IPS-18a (cell line): ENCODE data around the gene SAPCD2.
A peak's percentile ranks its signal among the peaks of the same experiment; 100 is the strongest.
"Not testable (repeated sequence)": the region's sequence is repeated elsewhere in the genome, so short reads cannot be mapped to it uniquely, and the experiment has no call there.

Experiments
- H3K27ac ChIP-seq: one replicate; pipeline ENCODE4 v1.5.1; 2013; ENCODE audit warnings: low read length
- H3K27me3 ChIP-seq: one replicate; pipeline ENCODE4 v1.6.1; 2013; ENCODE audit warnings: mild to moderate bottlenecking, low read length; ENCODE audit not compliant: control insufficient read depth, insufficient read depth
- H3K36me3 ChIP-seq: one replicate; pipeline ENCODE4 v1.6.1; 2013; ENCODE audit warnings: low read depth, low read length; ENCODE audit not compliant: control insufficient read depth
- H3K4me1 ChIP-seq: one replicate; pipeline ENCODE4 v1.6.1; 2013; ENCODE audit warnings: low read depth, low read length; ENCODE audit not compliant: control insufficient read depth
- H3K4me3 ChIP-seq: one replicate; pipeline ENCODE4 v1.5.1; 2013; ENCODE audit warnings: low read length
- H3K9ac ChIP-seq: one replicate; pipeline ENCODE4 v1.6.1; 2013; ENCODE audit warnings: mild to moderate bottlenecking, low read length, moderate library complexity
- H3K9me3 ChIP-seq: one replicate; pipeline ENCODE4 v1.6.1; 2013; ENCODE audit warnings: low read depth, low read length; ENCODE audit not compliant: control insufficient read depth

SAPCD2 gene

GRCh38 chr9:137070201-137070905 lies at the start of gene SAPCD2:
Gene SAPCD2 (minus strand): TSS chr9:137070557. CDS start chr9:137070460, 97 bp downstream.
- Histone ChIP-seq H3K9ac (no peak within 1 kb of the TSS), H3K4me3 (peak within 1 kb of the TSS; percentile 53), H3K9me3 (no peaks in the 10 kb centered on the region), H3K27me3 (peaks cover 15% of the 10 kb centered on the region), H3K36me3 (no peaks in the 10 kb centered on the region), H3K4me1 (no peaks in the 10 kb centered on the region), H3K27ac (no peak within 1 kb of the TSS)

- H3K36me3 ChIP-seq, H3K9ac ChIP-seq, H3K4me3 ChIP-seq, H3K27ac ChIP-seq, H3K4me1 ChIP-seq, H3K9me3 ChIP-seq: not testable (repeated sequence)
- H3K27me3 ChIP-seq = peaks cover 23% of the 10 kb centered on the region
Observed at GRCh38 chr9:137118092-137118603, 47.8 kb upstream of the SAPCD2 start.

GRCh38 chr9:137117269-137117731 lies 46.9 kb upstream of the SAPCD2 start:
- H3K36me3 ChIP-seq = no peaks in the 10 kb centered on the region
- H3K27me3 ChIP-seq = peaks cover 23% of the 10 kb centered on the region
- no peak overlapping the region for H3K4me3 ChIP-seq
- H3K27ac ChIP-seq = no peak overlapping the region
- H3K9ac ChIP-seq = no peak overlapping the region
- H3K4me1 ChIP-seq = no peaks in the 10 kb centered on the region
- no peaks in the 10 kb centered on the region for H3K9me3 ChIP-seq

GRCh38 chr9:137116728-137117127 lies 46.4 kb upstream of the SAPCD2 start:
- Histone ChIP-seq H3K27ac (no peak overlapping the region), H3K4me1 (no peaks in the 10 kb centered on the region), H3K9me3 (no peaks in the 10 kb centered on the region), H3K9ac (no peak overlapping the region), H3K36me3 (no peaks in the 10 kb centered on the region), H3K4me3 (no peak overlapping the region), H3K27me3 (peaks cover 23% of the 10 kb centered on the region)

- Histone ChIP-seq H3K9ac (no peak overlapping the region), H3K27me3 (peaks cover 23% of the 10 kb centered on the region), H3K27ac (no peak overlapping the region)
Observed at GRCh38 chr9:137116027-137116507, 45.7 kb upstream of the SAPCD2 start.

GRCh38 chr9:137115394-137116026 lies 45.2 kb upstream of the SAPCD2 start:
- no peaks in the 10 kb centered on the region for H3K36me3 ChIP-seq
- no peak overlapping the region for H3K9ac ChIP-seq
- no peaks in the 10 kb centered on the region for H3K4me1 ChIP-seq
- no peaks in the 10 kb centered on the region for H3K9me3 ChIP-seq
- H3K27me3 ChIP-seq = peaks cover 23% of the 10 kb centered on the region
- no peak overlapping the region for H3K27ac ChIP-seq
- H3K4me3 ChIP-seq = no peak overlapping the region

More at GRCh38 chr9:137116027-137116507, 45.7 kb upstream of the SAPCD2 start:
- Histone ChIP-seq H3K4me1 (no peaks in the 10 kb centered on the region), H3K9me3 (no peaks in the 10 kb centered on the region), H3K36me3 (no peaks in the 10 kb centered on the region), H3K4me3 (no peak overlapping the region)

- H3K4me3 ChIP-seq = peak within 1 kb of the TSS; percentile 16
- H3K27ac ChIP-seq = no peak within 1 kb of the TSS
- no peaks in the 10 kb centered on the region for H3K4me1 ChIP-seq
- H3K36me3 ChIP-seq = no peaks in the 10 kb centered on the region
- peaks cover 23% of the 10 kb centered on the region for H3K27me3 ChIP-seq
- H3K9ac ChIP-seq = no peak within 1 kb of the TSS
- no peaks in the 10 kb centered on the region for H3K9me3 ChIP-seq
Observed at GRCh38 chr9:137114613-137115393, 44.4 kb upstream of the SAPCD2 start, which contains the start of gene DPP7. Gene DPP7 (minus strand): TSS chr9:137114733. CDS start chr9:137114713, 20 bp downstream.

GRCh38 chr9:137114220-137114612 lies 43.9 kb upstream of the SAPCD2 start:
- Histone ChIP-seq H3K9me3 (no peaks in the 10 kb centered on the region), H3K27me3 (peaks cover 23% of the 10 kb centered on the region), H3K4me3 (peak overlapping the region; percentile 16), H3K4me1 (no peaks in the 10 kb centered on the region), H3K27ac (no peak overlapping the region), H3K9ac (no peak overlapping the region), H3K36me3 (no peaks in the 10 kb centered on the region)

- Histone ChIP-seq H3K9me3 (no peaks in the 10 kb centered on the region), H3K9ac (no peak overlapping the region), H3K4me3 (no peak overlapping the region), H3K27me3 (peaks cover 23% of the 10 kb centered on the region), H3K27ac (no peak overlapping the region), H3K36me3 (no peaks in the 10 kb centered on the region), H3K4me1 (no peaks in the 10 kb centered on the region)
Observed at GRCh38 chr9:137113385-137114159, 43.2 kb upstream of the SAPCD2 start.

- Histone ChIP-seq H3K27me3 (peaks cover 23% of the 10 kb centered on the region), H3K9me3 (no peaks in the 10 kb centered on the region), H3K4me3 (no peak overlapping the region), H3K4me1 (no peaks in the 10 kb centered on the region), H3K9ac (no peak overlapping the region), H3K27ac (no peak overlapping the region), H3K36me3 (no peaks in the 10 kb centered on the region)
Observed at GRCh38 chr9:137112564-137113384, 42.4 kb upstream of the SAPCD2 start.
